Neural progenitor cell (in vitro differentiated cells): ENCODE data around the gene NUP210. TPM values are rescaled to one million over a fixed set of nuclear protein-coding genes. Genes with fewer than 3 reads are reported as not detected.
"Not testable (repeated sequence)": the region's sequence is repeated elsewhere in the genome, so short reads cannot be mapped to it uniquely, and the experiment has no call there.

ENCODE experiments used
- DNase-seq: peaks from one replicate; pipeline ENCODE4 v3.0.0-alpha.2; 2016; ENCODE audit warnings: low spot score
- H2AFZ ChIP-seq: fragments of 200-600 bp; sonication (generic); replicated peaks from 2 replicates; pipeline ENCODE4 v1.6.1; 2016; ENCODE audit warnings: antibody characterized with exemption
- H3F3A ChIP-seq: fragments of 200-600 bp; sonication (generic); 2 replicates; pipeline ENCODE4 v1.6.1; 2016; ENCODE audit warnings: antibody characterized with exemption, low read depth
- H3K27ac ChIP-seq: fragments of 200-600 bp; sonication (generic); 2 replicates; pipeline ENCODE4 v1.5.1; 2016; ENCODE audit warnings: mild to moderate bottlenecking
- H3K27me3 ChIP-seq: fragments of 200-600 bp; sonication (generic); 2 replicates; pipeline ENCODE4 v1.6.1; 2016; ENCODE audit warnings: mild to moderate bottlenecking, moderate library complexity
- H3K36me3 ChIP-seq: fragments of 200-600 bp; sonication (generic); 2 replicates; pipeline ENCODE4 v1.5.1; 2016
- H3K4me1 ChIP-seq: fragments of 200-600 bp; sonication (generic); 2 replicates; pipeline ENCODE4 v1.6.1; 2016; ENCODE audit warnings: mixed run types
- H3K4me2 ChIP-seq: fragments of 200-600 bp; sonication (generic); 2 replicates; pipeline ENCODE4 v1.6.1; 2016
- H3K4me3 ChIP-seq: fragments of 200-600 bp; sonication (generic); 2 replicates; pipeline ENCODE4 v1.5.1; 2016
- H3K79me2 ChIP-seq: fragments of 200-600 bp; sonication (generic); 2 replicates; pipeline ENCODE4 v1.6.1; 2016; ENCODE audit warnings: low read depth
- H3K9ac ChIP-seq: fragments of 200-600 bp; sonication (generic); 2 replicates; pipeline ENCODE4 v1.6.1; 2016
- H3K9me3 ChIP-seq: fragments of 200-600 bp; sonication (generic); 2 replicates; pipeline ENCODE4 v1.5.1; 2016; ENCODE audit warnings: low read depth
- H4K20me1 ChIP-seq: fragments of 200-600 bp; sonication (generic); 2 replicates; pipeline ENCODE4 v1.6.1; 2016; ENCODE audit warnings: low read depth
- H3K27ac Mint-ChIP-seq: 3 replicates; pipeline ENCODE4 v1.8.0; 2021; ENCODE audit warnings: mixed read lengths
- H3K27me3 Mint-ChIP-seq: 2 replicates; pipeline ENCODE4 v1.8.0; 2022; ENCODE audit warnings: low read depth, mild to moderate bottlenecking, inconsistent platforms, moderate library complexity, mixed read lengths; ENCODE audit not compliant: insufficient read depth
- H3K36me3 Mint-ChIP-seq: 3 replicates; pipeline ENCODE4 v1.8.0; 2021; ENCODE audit warnings: mixed read lengths
- H3K4me1 Mint-ChIP-seq: 3 replicates; pipeline ENCODE4 v1.8.0; 2021; ENCODE audit warnings: mixed read lengths
- H3K4me3 Mint-ChIP-seq: 3 replicates; pipeline ENCODE4 v1.8.0; 2021; ENCODE audit warnings: mild to moderate bottlenecking, moderate library complexity, mixed read lengths
- H3K9me3 Mint-ChIP-seq: 3 replicates; pipeline ENCODE4 v1.8.0; 2020; ENCODE audit warnings: mixed read lengths
- CTCF ChIP-seq: fragments of 200-600 bp; sonication (generic); IDR thresholded peaks from 2 replicates; pipeline ENCODE4 v1.5.1; 2017; ENCODE audit warnings: antibody characterized with exemption, mild to moderate bottlenecking
- EZH2 ChIP-seq: fragments of 200-600 bp; sonication (generic); IDR thresholded peaks from 2 replicates; pipeline ENCODE4 v1.6.1; 2017; ENCODE audit warnings: antibody characterized with exemption, mild to moderate bottlenecking, moderate library complexity
- EZH2phosphoT487 ChIP-seq: fragments of 200-600 bp; sonication (generic); IDR thresholded peaks from 2 replicates; pipeline ENCODE4 v1.6.1; 2017; ENCODE audit warnings: antibody characterized with exemption
- total RNA-seq: library from RNA; depleted of rRNA; stranded (reverse); fragments of >200 nt; gene quantifications from 2 replicates; pipeline ENCODE4 v1.2.3, GENCODE V29; 2015; ENCODE audit warnings: low replicate concordance

Gene NUP210
- total RNA-seq, 1 donor from 2014 or later: 37.1 TPM

- no peak overlapping the region for H3K27ac Mint-ChIP-seq
- Histone ChIP-seq H3K4me1 (no peaks in the 10 kb centered on the region), H3K9ac (no peak overlapping the region), H3K27me3 (no peaks in the 10 kb centered on the region), H4K20me1 (no peaks in the 10 kb centered on the region), H3F3A (no peaks in the 10 kb centered on the region), H3K9me3 (no peaks in the 10 kb centered on the region), H3K27ac (no peak overlapping the region), H3K36me3 (no peaks in the 10 kb centered on the region), H3K79me2 (no peaks in the 10 kb centered on the region), H3K4me3 (no peak overlapping the region), H3K4me2 (no peak overlapping the region), H2AFZ (no peak overlapping the region)
- no peak overlapping the region for H3K4me3 Mint-ChIP-seq
- TF ChIP-seq EZH2phosphoT487 (no peak), CTCF (no peak), EZH2 (no peak)
- peaks cover 21% of the 10 kb centered on the region for H3K36me3 Mint-ChIP-seq
- DNase-seq: no peak
- H3K27me3 Mint-ChIP-seq: peaks cover 7% of the 10 kb centered on the region
- peaks cover 15% of the 10 kb centered on the region for H3K4me1 Mint-ChIP-seq
- H3K9me3 Mint-ChIP-seq: no peaks in the 10 kb centered on the region
Measured at GRCh38 chr3:13379201-13379830, 40.8 kb downstream of the NUP210 start.

DNA sequence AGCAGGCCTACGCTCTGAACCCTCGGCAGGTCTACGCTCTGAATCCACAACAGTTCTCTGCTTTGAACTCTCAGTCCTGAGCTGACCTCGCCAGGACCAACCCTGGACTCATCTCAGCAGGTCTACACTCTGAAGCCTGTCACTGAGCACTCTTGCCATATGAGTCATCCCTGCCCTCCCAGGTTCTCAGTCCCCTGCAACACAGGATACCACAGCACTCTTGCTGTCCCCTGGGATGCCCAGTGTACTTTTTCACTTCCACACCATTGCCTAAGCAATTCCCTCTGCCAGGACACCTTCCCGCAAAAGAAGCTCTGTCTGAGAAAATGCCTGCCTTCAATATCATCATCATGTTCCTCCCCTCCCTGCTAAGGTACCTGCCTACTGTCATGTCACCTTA is 42.0 kb downstream of the NUP210 start:
- no peaks in the 10 kb centered on the region for H3K4me1 ChIP-seq

DNA sequence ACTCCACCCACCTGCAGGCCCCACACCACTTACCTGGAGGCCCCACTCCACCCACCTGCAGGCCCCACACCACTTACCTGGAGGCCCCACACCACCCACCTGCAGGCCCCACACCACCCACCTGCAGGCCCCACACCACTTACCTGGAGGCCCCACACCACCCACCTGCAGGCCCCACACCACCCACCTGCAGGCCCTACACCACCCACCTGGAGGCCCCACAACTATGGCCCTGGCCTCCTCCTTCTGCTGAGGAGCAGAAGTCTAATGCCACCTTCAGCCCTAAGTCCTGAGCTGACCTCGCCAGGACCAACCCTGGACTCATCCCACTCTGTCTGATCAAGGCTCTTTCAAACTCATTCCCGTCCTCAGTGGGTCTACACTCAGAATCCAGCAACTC is 42.4 kb downstream of the NUP210 start:
- H3K4me3 ChIP-seq, H3K27me3 ChIP-seq, H3K9ac ChIP-seq, H2AFZ ChIP-seq, H3K36me3 ChIP-seq, H3K4me2 ChIP-seq, H3K27ac ChIP-seq, H3K9me3 ChIP-seq, H3K79me2 ChIP-seq, H3F3A ChIP-seq, H3K9me3 Mint-ChIP-seq, H4K20me1 ChIP-seq, H3K27me3 Mint-ChIP-seq, DNase-seq, H3K4me1 ChIP-seq: not testable (repeated sequence)
- Mint-ChIP-seq H3K4me3 (peak overlapping the region; percentile 12), H3K4me1 (peaks cover 15% of the 10 kb centered on the region), H3K27ac (peak overlapping the region; percentile 52), H3K36me3 (peaks cover 21% of the 10 kb centered on the region)

More for the DNA sequence above, 42.0 kb downstream of the NUP210 start:
- Mint-ChIP-seq H3K9me3 (no peaks in the 10 kb centered on the region), H3K4me3 (peak overlapping the region; percentile 12), H3K36me3 (peaks cover 21% of the 10 kb centered on the region), H3K4me1 (peaks cover 15% of the 10 kb centered on the region), H3K27me3 (peaks cover 7% of the 10 kb centered on the region), H3K27ac (peak overlapping the region; percentile 52)
- Histone ChIP-seq H3K36me3 (no peaks in the 10 kb centered on the region), H3K27ac (no peak overlapping the region), H3K9me3 (no peaks in the 10 kb centered on the region), H3K79me2 (no peaks in the 10 kb centered on the region), H3K9ac (no peak overlapping the region), H4K20me1 (no peaks in the 10 kb centered on the region), H3K27me3 (no peaks in the 10 kb centered on the region), H2AFZ (no peak overlapping the region), H3K4me3 (no peak overlapping the region), H3F3A (no peaks in the 10 kb centered on the region), H3K4me2 (no peak overlapping the region)
- TF ChIP-seq EZH2phosphoT487 (no peak), EZH2 (no peak), CTCF (no peak)
- no peak for DNase-seq

- Histone ChIP-seq H3K4me3 (no peak overlapping the region), H2AFZ (no peak overlapping the region), H3K27ac (no peak overlapping the region), H3F3A (no peaks in the 10 kb centered on the region), H3K27me3 (no peaks in the 10 kb centered on the region), H3K4me1 (no peaks in the 10 kb centered on the region), H3K36me3 (no peaks in the 10 kb centered on the region), H3K9ac (no peak overlapping the region), H3K4me2 (no peak overlapping the region), H3K9me3 (no peaks in the 10 kb centered on the region), H3K79me2 (no peaks in the 10 kb centered on the region), H4K20me1 (no peaks in the 10 kb centered on the region)
- H3K36me3 Mint-ChIP-seq: peaks cover 24% of the 10 kb centered on the region
- H3K4me1 Mint-ChIP-seq: peaks cover 15% of the 10 kb centered on the region
- H3K9me3 Mint-ChIP-seq: no peaks in the 10 kb centered on the region
- peaks cover 7% of the 10 kb centered on the region for H3K27me3 Mint-ChIP-seq
- TF ChIP-seq EZH2phosphoT487 (no peak), CTCF (no peak), EZH2 (no peak)
- H3K4me3 Mint-ChIP-seq: no peak overlapping the region
- H3K27ac Mint-ChIP-seq: no peak overlapping the region
- DNase-seq: no peak
Measured at GRCh38 chr3:13377021-13377420, 43.1 kb downstream of the NUP210 start.
